HG03139 (cell line): ENCODE measurements around the gene SPRTN.
"Not testable (repeated sequence)": the region's sequence is repeated elsewhere in the genome, so short reads cannot be mapped to it uniquely, and the experiment has no call there.

ENCODE experiments used
- ATAC-seq: cut with Tn5 transposase; IDR thresholded peaks from one replicate; pipeline ENCODE4 v1.9.1; 2021; ENCODE audit not compliant: unreplicated experiment

The SPRTN gene

DNA sequence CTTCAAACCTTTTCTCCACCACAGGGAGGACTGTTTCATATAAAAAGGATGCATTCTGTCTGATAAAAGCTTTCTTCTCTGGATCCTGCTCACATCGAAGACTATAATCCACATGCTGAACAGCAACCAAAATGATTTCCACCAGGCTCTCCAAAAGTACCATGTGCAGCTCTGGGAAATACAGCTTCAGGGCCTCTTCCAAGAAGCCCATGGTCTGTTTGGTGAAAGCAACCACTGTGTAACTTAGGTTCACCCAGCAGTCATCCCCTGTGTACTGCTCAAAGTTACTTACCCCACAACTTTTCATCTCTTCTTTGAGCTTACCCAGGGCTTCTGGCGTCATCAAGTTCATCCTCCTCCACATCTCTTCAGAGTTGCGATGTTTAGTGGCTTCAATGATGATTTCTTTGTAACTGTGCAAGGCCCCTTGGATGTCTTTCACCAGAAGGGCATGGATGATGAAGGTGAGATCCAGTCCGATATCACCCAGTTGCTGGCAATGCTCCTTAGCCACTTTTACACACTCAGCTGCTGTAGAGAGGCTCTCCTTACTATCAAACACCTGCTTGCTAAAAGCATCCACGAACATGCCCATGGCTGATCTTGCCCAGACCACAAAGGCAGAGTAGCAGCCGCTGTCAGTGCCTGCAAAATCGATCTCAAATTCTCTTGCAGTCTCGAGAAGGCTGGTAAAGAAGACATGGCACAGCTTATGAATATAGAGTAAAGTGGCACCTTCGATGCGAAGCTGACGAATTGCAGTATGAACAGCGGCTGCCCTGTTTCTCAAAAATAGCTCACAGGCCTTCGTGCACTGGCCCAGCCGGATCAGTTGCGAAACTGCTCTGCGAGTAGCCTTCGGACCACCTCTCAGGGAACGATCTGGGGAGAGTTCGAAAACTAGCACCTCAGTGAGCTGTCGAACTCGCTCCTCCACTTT is 2.2 kb upstream of the SPRTN start:
- no peak for ATAC-seq

GRCh38 chr1:231337043-231337471 is 1.0 kb upstream of the SPRTN start:
- peak; percentile 4 for ATAC-seq

- peak; percentile 65 for ATAC-seq
These were observed 422 bp upstream of the SPRTN start, which contains the start of gene EXOC8 for GRCh38 chr1:231337472-231338269. EXOC8 (minus strand) TSS chr1:231337852; CDS start chr1:231337745, 107 bp downstream.

- no peak for ATAC-seq
These were observed 2.4 kb downstream of the SPRTN start for GRCh38 chr1:231340328-231341013.

DNA sequence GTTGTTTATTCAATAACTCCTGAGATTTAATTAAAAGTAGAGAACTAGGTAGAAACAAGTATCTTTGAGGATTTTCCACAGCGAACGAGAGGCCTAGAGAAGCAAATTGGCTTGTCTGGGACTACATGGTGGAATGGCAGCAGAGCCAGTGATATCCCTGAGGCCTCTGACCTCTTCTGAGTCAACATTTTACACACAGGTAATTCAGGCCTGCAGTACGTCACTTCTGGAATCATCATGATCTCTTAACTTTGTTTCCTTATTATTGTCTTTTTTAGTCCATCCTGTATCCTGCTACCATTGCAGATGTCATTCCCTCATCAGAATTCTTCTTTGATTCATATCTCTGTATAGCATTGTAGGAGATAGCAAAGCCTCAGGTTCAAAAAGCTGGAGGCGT is 9.9 kb downstream of the SPRTN start:
- ATAC-seq = no peak

GRCh38 chr1:231348442-231348841 is 10.3 kb downstream of the SPRTN start:
- ATAC-seq = no peak

GRCh38 chr1:231348856-231349255 is 10.8 kb downstream of the SPRTN start:
- ATAC-seq = not testable (repeated sequence)

DNA sequence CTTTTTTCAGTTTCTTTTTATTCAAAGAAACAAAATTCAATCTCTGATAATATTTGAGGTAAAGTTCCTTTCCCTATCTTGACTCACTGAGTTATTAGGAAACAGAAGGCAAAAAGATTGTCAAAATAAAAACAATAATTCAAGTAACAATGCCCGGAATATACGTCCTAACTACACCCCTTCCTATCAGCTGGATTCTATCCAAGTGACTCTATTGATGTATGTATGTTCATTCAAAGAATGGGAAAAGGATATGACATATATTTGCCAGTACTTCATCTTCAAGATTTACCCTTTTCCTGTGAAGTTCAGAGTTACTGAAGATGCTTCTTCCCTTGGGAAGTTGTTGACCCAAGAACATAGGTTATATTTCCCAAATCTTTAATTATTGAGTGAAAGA is 13.7 kb downstream of the SPRTN start:
- no peak for ATAC-seq

DNA sequence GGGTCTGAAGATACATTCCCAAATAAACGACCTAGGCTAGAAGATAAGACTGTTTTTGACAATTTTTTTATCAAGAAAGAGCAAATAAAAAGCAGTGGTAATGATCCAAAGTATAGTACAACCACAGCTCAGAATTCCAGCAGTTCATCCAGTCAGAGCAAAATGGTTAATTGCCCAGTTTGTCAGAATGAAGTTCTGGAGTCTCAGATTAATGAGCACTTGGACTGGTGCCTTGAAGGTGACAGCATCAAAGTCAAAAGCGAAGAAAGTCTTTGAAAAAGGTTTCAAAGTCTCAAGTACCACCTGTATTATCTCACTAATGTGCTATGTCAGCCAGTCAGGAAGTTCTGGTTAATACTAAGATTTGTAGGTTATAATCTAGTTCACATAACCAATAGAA is 15.0 kb downstream of the SPRTN start:
- no peak for ATAC-seq

DNA sequence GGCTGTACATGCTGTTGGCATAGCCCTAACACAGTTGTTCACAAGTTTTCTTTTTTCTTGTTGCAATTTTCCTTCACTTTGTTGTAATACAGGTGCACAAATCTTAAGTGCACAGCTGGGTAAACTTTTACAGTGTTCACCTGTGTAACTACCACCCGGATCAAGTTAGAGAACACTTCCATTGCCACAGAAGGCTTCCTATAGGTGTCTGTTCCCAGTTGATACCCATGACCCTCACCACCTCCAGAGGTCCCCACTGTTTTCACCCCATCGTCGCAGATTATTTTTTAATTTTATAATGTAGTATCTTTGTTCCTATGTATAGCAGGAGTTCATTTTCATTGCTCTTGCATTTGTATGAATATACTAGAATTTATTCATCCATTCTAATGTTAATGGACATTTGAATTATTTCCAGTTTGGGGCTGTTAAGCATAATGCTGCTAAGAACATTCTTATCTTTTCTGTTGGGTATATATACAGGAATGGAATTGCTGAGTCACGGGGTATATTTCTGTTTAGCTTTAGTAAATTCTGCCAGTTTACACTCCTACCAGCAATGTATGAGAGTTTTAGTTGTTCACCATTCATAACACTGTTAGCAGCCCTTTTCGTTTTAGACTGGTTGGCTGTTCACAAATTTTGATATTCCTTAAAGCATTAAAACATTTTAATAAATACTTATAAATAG is 16.4 kb downstream of the SPRTN start:
- no peak for ATAC-seq

DNA sequence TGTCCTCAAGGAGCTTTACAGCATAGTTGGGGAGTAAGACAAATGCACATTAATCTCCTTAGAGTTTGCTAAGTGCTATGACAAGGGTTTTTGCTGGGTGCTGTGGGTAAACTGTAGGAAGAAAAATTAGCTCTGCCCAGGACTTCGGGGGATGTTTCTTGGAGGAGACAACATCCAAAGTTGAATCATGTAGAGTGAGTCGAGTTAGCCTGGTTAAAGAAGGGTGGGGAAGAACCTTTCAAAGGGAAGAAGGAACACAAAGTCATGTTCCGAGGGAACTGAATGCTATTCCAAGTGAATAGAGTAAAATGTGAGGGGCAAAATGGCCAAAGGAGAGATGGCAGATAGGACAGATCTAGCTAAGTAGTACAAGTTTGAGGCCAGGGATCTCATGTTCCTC is 17.1 kb downstream of the SPRTN start:
- no peak for ATAC-seq

- ATAC-seq = no peak
These were observed 19.2 kb downstream of the SPRTN start for GRCh38 chr1:231357187-231357772.

- peak; percentile 63 for ATAC-seq
These were observed 19.8 kb downstream of the SPRTN start for GRCh38 chr1:231357831-231358354.

- ATAC-seq = no peak
These were observed 21.0 kb downstream of the SPRTN start for GRCh38 chr1:231359113-231359512.

GRCh38 chr1:231362325-231362724 is 24.2 kb downstream of the SPRTN start:
- ATAC-seq = no peak

DNA sequence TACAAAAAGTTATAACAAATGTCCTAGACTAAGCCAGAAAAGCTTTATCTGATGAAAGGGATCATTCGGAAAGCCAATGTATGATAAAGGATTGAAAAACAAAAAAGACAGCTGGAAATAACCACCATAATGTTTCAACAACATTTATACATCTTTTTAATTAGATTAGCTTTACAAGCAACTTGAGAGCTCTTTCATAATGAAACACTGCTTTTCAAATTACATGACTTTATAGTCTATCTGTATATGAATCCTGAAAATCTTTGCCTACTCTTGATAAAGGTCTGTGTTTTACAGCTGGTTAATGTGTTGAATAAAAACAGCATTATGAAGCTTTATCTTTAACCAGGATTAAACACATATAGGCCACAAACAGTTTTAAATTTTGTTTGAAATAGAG is 25.5 kb downstream of the SPRTN start:
- ATAC-seq = no peak

GRCh38 chr1:231364192-231364591 is 26.1 kb downstream of the SPRTN start:
- ATAC-seq = no peak

- ATAC-seq = no peak
These were observed 31.2 kb downstream of the SPRTN start for GRCh38 chr1:231369282-231369681.

GRCh38 chr1:231372501-231372900 is 34.4 kb downstream of the SPRTN start:
- no peak for ATAC-seq

DNA sequence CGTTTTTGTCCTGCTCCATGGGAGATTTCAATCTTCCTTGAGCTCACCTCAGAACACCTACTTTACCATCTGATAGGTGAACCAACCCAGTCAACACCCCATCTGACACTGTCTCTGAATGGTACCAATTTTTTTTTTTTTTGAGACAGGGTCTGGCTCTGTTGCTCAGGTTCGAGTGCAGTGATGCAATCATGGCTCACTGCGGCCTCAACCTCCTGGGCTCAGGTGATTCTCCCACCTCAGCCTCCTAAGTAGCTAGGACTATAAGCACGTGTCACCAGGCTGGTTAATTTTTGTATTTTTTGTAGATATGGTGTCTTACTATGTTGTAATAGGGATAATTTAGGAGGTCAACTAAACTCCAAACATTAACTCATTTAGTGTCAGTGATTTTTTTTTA is 36.3 kb downstream of the SPRTN start:
- no peak for ATAC-seq
